K562 (cell line): Measurements from ENCODE around the gene ZNF689. TPM values are rescaled to one million over a fixed set of nuclear protein-coding genes. Genes with fewer than 3 reads are reported as not detected.

Experiments used
- CBX1 ChIP-seq: sonication (generic); IDR thresholded peaks from 2 replicates; pipeline ENCODE4 v1.6.1; 2016; ENCODE audit warnings: antibody characterized with exemption, low read depth, mild to moderate bottlenecking
- CBX2 ChIP-seq: fragments of 200-600 bp; sonication (generic); IDR thresholded peaks from one replicate; pipeline ENCODE4 v1.6.1; 2012; ENCODE audit warnings: mild to moderate bottlenecking, low read length, inconsistent platforms; ENCODE audit not compliant: insufficient read depth, poor library complexity, severe bottlenecking
- CEBPB ChIP-seq: fragments of 450-650 bp; IDR thresholded peaks from 2 replicates; pipeline ENCODE4 v1.6.1; 2016; ENCODE audit warnings: missing genetic modification characterization, missing compliant biosample characterization
- CREBBP ChIP-seq: IDR thresholded peaks from one replicate; pipeline ENCODE4 v1.6.1; 2012; ENCODE audit warnings: low read depth, mild to moderate bottlenecking, control low read depth, inconsistent platforms, low read length
- HIVEP1 ChIP-seq: fragments of 250-450 bp; sonication (Bioruptor Pico); IDR thresholded peaks from 2 replicates; pipeline ENCODE4 v1.4.0; 2020; ENCODE audit warnings: mild to moderate bottlenecking
- KDM1A ChIP-seq, 2 experiments: fragments of 450-650 bp; IDR thresholded peaks; 2 replicates each; pipeline ENCODE4 v1.6.1; 2016; ENCODE audit warnings: mild to moderate bottlenecking in 2 of 2
- KLF16 ChIP-seq: IDR thresholded peaks from 2 replicates; pipeline ENCODE4 v1.6.1; 2016; ENCODE audit warnings: antibody characterized with exemption
- MAFG ChIP-seq: fragments of 450-650 bp; conservative IDR thresholded peaks from 2 replicates; pipeline ENCODE4 v1.6.1; 2016; ENCODE audit warnings: missing genetic modification characterization, missing compliant biosample characterization
- NRF1 ChIP-seq, 2 experiments: fragments of 450-650 bp; IDR thresholded peaks in 1 of 2; conservative IDR thresholded peaks in 1 of 2; 2 replicates each; pipeline ENCODE4 v1.6.1; 2014; ENCODE audit warnings: mild to moderate bottlenecking in 2 of 2
- SIRT6 ChIP-seq: IDR thresholded peaks from one replicate; pipeline ENCODE4 v1.6.1; 2012; ENCODE audit warnings: low read depth, mild to moderate bottlenecking, control low read depth, inconsistent platforms, low read length, moderate library complexity
- TBL1XR1 ChIP-seq, 2 experiments: IDR thresholded peaks; 2 replicates each; pipeline ENCODE4 v1.6.1; 2012; ENCODE audit warnings: improper control_type of control experiment in 2 of 2, low read length in 2 of 2, mild to moderate bottlenecking in 1 of 2
- YY1 ChIP-seq, 3 experiments: IDR thresholded peaks; 2 replicates each; pipeline ENCODE4 v1.6.1; 2011; ENCODE audit warnings: low read length in 2 of 3, mild to moderate bottlenecking in 2 of 3, moderate library complexity in 2 of 3, borderline replicate concordance in 1 of 3, control low read depth in 1 of 3, low read depth in 1 of 3; ENCODE audit not compliant: insufficient read depth in 3 of 3, insufficient replicate concordance in 2 of 3, control insufficient read depth in 1 of 3, insufficient read length in 1 of 3; ENCODE audit errors: extremely low read depth in 1 of 3
- ZBED1 ChIP-seq: IDR thresholded peaks from 2 replicates; pipeline ENCODE4 v1.6.1; 2014
- ZNF445 ChIP-seq: fragments of 250-450 bp; sonication (Bioruptor Pico); IDR thresholded peaks from 2 replicates; pipeline ENCODE4 v1.4.0; 2020; ENCODE audit warnings: low read depth, mild to moderate bottlenecking, moderate library complexity
- polyA plus RNA-seq, 8 experiments: library from polyadenylated mRNA; depleted of rRNA in 4 of 8; stranded (reverse) in 5 of 8; unstranded in 3 of 8; fragments of >200 nt; fragmentation: Nextera tagmentation in 2 of 8; fragmentation: Illumina TruSeq in 1 of 8; extraction: Ambion mirVana in 2 of 8; extraction: Trizol in 1 of 8; gene quantifications; 2 replicates each; pipeline versions ENCODE4 v1.2.1 to v1.2.3, GENCODE V29; 2011 to 2014; ENCODE audit warnings: inconsistent platforms in 1 of 8, missing spikeins in 1 of 8
- total RNA-seq, 7 experiments: library from RNA; depleted of rRNA in 6 of 7; stranded (reverse); fragments of >200 nt in 6 of 7; fragmentation: Illumina TruSeq in 2 of 7; extraction: Trizol in 2 of 7; gene quantifications; 2 replicates each; pipeline versions ENCODE4 v1.2.1 to v1.2.3, GENCODE V29; 2011 to 2021; ENCODE audit warnings: low replicate concordance in 1 of 7
- TF ChIP-seq, protein P1 (sequence below): sonication (generic); formaldehyde crosslinking; IDR thresholded peaks from 2 replicates; pipeline ENCODE4 v1.4.0; 2020; ENCODE audit warnings: mild to moderate bottlenecking, missing genetic modification reagents
- TF ChIP-seq, protein P2 (sequence below): IDR thresholded peaks from 2 replicates; pipeline ENCODE4 v1.6.1; 2012; ENCODE audit warnings: low read depth, low read length, improper control_type of control experiment, borderline replicate concordance
- TF ChIP-seq, protein P3 (sequence below), 2 experiments: fragments of 450-650 bp; formaldehyde crosslinking in 1 of 2; IDR thresholded peaks; 2 replicates each; pipeline versions ENCODE4 v1.4.0 to v1.6.1; 2014 to 2020; ENCODE audit warnings: mild to moderate bottlenecking in 2 of 2, borderline replicate concordance in 1 of 2, low read depth in 1 of 2

Gene ZNF689
- total and polyA plus RNA-seq, 9 of the 15 experiments (the other 6 are each of a cell fraction or from before 2014, with no cell fraction given), result 5.4 to 15.4 (median 10.8) TPM

DNA sequence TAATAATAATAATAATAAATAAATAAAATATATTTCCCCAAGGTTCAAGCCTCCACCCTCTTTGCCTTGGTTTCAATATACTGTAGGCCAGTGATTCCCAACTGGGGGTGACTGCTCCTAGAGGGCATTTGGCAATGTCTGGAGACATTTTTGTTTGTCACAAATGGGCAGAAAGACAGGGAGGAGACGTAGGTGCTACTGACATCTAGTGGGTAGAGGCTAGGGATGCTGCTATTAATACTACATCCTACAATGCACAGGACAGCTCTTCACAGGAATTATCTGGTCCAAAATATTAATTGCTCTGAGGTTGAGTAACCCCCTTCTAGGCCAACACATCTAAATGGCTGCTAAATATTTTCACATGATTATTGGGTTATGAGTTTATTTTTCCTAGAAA lies 27.8 kb upstream of the ZNF689 start (continued):
- TF ChIP-seq, protein P1, sequence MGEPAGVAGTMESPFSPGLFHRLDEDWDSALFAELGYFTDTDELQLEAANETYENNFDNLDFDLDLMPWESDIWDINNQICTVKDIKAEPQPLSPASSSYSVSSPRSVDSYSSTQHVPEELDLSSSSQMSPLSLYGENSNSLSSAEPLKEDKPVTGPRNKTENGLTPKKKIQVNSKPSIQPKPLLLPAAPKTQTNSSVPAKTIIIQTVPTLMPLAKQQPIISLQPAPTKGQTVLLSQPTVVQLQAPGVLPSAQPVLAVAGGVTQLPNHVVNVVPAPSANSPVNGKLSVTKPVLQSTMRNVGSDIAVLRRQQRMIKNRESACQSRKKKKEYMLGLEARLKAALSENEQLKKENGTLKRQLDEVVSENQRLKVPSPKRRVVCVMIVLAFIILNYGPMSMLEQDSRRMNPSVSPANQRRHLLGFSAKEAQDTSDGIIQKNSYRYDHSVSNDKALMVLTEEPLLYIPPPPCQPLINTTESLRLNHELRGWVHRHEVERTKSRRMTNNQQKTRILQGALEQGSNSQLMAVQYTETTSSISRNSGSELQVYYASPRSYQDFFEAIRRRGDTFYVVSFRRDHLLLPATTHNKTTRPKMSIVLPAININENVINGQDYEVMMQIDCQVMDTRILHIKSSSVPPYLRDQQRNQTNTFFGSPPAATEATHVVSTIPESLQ, result no peak
- no peak for TF ChIP-seq HIVEP1 (CRISPR knock-in tag)
- TF ChIP-seq, protein P2, sequence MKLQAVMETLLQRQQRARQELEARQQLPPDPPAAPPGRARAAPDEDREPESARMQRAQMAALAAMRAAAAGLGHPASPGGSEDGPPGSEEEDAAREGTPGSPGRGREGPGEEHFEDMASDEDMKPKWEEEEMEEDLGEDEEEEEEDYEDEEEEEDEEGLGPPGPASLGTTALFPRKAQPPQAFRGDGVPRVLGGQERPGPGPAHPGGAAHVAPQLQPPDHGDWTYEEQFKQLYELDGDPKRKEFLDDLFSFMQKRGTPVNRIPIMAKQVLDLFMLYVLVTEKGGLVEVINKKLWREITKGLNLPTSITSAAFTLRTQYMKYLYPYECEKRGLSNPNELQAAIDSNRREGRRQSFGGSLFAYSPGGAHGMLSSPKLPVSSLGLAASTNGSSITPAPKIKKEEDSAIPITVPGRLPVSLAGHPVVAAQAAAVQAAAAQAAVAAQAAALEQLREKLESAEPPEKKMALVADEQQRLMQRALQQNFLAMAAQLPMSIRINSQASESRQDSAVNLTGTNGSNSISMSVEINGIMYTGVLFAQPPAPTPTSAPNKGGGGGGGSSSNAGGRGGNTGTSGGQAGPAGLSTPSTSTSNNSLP, result no peak
- TF ChIP-seq CBX1, result no peak
- TF ChIP-seq MAFG, result no peak
- no peak for TF ChIP-seq KDM1A (IDR thresholded peaks at IDR 0.05)
- no peak for TF ChIP-seq CREBBP
- no peak for TF ChIP-seq SIRT6
- TF ChIP-seq YY1 (IDR thresholded peaks at IDR 0.05; ENCODE audit: borderline replicate concordance in 1 of 3, control insufficient read depth in 1 of 3, extremely low read depth in 1 of 3, insufficient read depth in 3 of 3, insufficient read length in 1 of 3, insufficient replicate concordance in 2 of 3, low read depth in 1 of 3, low read length in 2 of 3), result peak in 1 of 3 experiments; percentile 14
- TF ChIP-seq ZNF445 (CRISPR knock-in tag), result no peak
- no peak for TF ChIP-seq TBL1XR1 (IDR thresholded peaks at IDR 0.05; ENCODE audit: low read length in 2 of 2)
- no peak for TF ChIP-seq CBX2
- TF ChIP-seq, protein P3, sequence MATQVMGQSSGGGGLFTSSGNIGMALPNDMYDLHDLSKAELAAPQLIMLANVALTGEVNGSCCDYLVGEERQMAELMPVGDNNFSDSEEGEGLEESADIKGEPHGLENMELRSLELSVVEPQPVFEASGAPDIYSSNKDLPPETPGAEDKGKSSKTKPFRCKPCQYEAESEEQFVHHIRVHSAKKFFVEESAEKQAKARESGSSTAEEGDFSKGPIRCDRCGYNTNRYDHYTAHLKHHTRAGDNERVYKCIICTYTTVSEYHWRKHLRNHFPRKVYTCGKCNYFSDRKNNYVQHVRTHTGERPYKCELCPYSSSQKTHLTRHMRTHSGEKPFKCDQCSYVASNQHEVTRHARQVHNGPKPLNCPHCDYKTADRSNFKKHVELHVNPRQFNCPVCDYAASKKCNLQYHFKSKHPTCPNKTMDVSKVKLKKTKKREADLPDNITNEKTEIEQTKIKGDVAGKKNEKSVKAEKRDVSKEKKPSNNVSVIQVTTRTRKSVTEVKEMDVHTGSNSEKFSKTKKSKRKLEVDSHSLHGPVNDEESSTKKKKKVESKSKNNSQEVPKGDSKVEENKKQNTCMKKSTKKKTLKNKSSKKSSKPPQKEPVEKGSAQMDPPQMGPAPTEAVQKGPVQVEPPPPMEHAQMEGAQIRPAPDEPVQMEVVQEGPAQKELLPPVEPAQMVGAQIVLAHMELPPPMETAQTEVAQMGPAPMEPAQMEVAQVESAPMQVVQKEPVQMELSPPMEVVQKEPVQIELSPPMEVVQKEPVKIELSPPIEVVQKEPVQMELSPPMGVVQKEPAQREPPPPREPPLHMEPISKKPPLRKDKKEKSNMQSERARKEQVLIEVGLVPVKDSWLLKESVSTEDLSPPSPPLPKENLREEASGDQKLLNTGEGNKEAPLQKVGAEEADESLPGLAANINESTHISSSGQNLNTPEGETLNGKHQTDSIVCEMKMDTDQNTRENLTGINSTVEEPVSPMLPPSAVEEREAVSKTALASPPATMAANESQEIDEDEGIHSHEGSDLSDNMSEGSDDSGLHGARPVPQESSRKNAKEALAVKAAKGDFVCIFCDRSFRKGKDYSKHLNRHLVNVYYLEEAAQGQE (IDR thresholded peaks at IDR 0.05; ENCODE audit: borderline replicate concordance), result peak; percentile 68
- TF ChIP-seq, protein P3 (CRISPR knock-in tag; IDR thresholded peaks at IDR 0.05; ENCODE audit: low read depth), result no peak
- TF ChIP-seq ZBED1, result no peak
- TF ChIP-seq KLF16, result 0 out of 2 replicates have a peak, but pooled peaks have one; percentile 17
- TF ChIP-seq NRF1 (conservative IDR thresholded peaks at IDR 0.05 in 1 of 2, IDR thresholded peaks at IDR 0.05 in 1 of 2), result no peak
- peak; percentile 34; the same call in 1 of the 2 replicates for TF ChIP-seq CEBPB (tag)
